ENCODE measurements around the gene CCDC78.
A peak's percentile ranks its signal among the peaks of the same experiment; 100 is the strongest.

CCDC78 gene

DNA sequence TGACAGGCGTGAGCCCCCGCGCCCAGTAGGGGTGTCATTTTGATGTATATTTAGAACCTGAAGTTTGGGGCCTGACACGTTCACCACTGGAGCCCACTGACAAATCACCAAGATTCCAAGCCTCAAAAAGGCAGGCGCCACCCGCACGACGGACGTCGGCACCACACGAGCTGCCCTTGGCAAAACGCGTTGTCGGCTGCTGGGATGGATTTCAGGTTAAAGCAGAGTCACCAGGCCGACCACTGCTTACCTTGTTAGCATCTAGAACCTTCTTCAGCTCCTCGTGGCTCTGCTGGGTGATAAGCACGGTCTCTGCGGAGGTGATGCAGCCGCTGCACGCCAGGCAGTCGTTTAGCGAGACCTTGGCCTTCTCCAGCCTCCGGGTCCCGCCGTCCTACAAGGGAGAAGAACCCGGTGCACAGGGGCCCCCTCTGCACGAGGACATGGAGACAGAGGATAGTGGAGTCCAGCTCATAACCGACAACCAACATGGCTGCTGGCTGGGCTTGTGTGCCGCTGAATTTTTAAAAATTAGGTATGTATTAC lies 10.8 kb upstream of the CCDC78 start:
- TF ChIP-seq, protein P1, sequence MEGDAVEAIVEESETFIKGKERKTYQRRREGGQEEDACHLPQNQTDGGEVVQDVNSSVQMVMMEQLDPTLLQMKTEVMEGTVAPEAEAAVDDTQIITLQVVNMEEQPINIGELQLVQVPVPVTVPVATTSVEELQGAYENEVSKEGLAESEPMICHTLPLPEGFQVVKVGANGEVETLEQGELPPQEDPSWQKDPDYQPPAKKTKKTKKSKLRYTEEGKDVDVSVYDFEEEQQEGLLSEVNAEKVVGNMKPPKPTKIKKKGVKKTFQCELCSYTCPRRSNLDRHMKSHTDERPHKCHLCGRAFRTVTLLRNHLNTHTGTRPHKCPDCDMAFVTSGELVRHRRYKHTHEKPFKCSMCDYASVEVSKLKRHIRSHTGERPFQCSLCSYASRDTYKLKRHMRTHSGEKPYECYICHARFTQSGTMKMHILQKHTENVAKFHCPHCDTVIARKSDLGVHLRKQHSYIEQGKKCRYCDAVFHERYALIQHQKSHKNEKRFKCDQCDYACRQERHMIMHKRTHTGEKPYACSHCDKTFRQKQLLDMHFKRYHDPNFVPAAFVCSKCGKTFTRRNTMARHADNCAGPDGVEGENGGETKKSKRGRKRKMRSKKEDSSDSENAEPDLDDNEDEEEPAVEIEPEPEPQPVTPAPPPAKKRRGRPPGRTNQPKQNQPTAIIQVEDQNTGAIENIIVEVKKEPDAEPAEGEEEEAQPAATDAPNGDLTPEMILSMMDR (conservative IDR thresholded peaks at IDR 0.05; ENCODE audit: low read depth, low read length): no peak
- no peak overlapping the region for H3K4me3 ChIP-seq (ENCODE audit: low read depth, low read length)
- DNase-seq (ENCODE audit: low read depth): no peak

DNA sequence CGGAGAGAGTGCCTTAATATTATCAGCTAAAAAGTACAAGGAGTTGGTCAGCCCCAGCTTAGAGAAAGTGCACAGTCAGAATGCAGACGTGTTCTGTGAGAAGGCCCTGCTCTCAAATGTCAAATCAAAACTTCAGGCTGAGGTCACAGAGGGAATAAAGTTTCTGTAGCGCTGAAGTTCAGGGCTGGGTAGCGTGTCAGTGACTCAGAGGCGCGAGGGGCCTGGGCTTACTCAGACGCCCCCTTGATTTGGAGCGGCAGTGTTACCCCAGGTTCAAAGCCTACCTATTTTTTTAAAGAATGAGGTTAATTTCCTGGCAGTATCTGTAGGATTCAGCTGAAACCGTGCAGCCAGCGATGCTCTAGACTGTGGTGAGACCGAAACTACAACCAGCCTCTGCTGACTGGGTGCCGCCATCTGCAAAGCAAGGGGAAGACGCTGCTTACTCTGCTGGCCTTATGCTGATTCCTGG lies 9.8 kb upstream of the CCDC78 start:
- DNase-seq (ENCODE audit: low read depth): no peak
- TF ChIP-seq, protein P1 (conservative IDR thresholded peaks at IDR 0.05; ENCODE audit: low read depth, low read length): no peak

DNA sequence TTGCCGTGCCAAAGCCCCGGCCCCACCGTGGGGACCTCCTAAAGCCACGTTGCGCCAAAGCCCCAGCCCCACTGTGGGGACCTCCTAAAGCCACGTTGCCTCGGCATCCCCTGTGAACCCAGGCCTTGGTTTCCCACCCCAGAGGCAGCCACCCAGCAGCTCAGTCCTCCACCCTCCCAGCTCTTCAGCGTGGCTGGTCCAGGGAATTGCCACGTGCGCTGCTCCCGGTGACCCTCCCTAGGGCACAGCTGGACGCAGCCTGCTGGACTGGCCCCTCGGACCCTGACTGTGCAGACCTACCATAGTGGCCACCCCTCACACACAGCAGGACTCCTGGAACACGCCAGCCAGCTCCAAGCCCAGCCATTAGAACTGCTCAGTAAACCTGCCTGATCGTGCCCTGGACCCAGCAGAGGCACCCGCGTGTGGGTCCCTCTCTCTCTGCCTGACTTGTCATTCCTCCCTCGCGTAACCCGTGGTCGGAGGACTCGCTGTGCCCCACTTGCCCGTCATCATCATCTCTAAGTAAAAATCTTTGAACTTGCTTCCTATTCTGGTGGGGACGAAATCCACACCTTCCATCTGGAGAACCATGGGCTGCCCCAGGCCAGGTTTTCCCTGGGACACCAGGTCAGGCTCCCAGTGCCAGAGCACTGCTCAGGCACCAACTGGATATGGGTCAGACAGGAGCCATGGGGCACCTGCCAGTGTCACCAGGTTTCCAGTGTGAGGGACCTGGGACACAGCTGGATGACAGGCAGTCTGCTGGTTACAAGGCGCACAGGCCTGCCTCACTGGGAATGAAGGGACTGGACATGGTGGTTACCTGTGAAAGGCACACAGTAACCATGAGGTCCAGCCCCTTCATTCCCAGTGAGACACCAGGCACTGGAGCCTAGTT lies 9.0 kb upstream of the CCDC78 start:
- H3K4me3 ChIP-seq (ENCODE audit: low read depth, low read length): no peak overlapping the region
- TF ChIP-seq, protein P1 (conservative IDR thresholded peaks at IDR 0.05; ENCODE audit: low read depth, low read length): no peak
- DNase-seq (ENCODE audit: low read depth): no peak

More for the DNA sequence above, 9.8 kb upstream of the CCDC78 start:
- H3K4me3 ChIP-seq (ENCODE audit: low read depth, low read length): no peak overlapping the region

DNA sequence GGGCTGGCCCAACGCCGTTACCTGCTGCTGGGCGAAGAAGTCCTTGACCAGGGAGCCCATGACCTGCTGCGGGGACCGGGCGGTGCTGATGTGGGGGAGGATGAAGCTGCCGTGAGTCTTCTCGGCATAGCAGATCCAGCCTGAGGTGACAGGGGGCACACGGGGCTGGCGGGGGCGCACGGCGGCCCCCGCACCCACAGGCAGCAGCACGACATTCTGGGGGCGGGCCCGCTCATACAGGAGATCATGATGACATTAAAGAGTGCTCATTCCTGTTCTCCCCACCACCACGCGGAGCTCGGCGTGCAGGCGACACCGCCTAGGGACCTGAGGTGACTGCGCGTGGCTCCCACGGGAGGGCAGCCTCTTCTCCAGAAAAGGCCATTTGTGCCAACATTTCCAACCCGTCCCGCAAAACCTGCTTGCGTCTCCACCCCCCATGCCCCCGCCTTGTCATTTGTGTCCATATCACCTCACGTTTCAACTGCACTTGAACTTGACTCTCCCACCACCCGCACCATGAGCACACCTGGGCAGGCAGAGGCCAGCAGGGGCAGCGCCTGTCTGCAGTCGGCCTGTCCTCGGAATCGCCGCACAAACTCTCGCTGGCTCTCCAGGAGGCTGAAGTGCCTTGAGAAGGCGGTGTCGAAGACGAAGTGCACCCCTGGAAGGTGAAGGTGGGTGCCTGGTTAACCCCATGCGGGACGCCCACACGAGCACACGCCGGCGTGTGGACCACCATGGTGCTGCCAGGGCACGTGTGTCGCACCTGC lies 8.2 kb upstream of the CCDC78 start:
- H3K4me3 ChIP-seq (ENCODE audit: low read depth, low read length): no peak overlapping the region
- TF ChIP-seq, protein P1 (conservative IDR thresholded peaks at IDR 0.05; ENCODE audit: low read depth, low read length): no peak
- no peak for DNase-seq (ENCODE audit: low read depth)

DNA sequence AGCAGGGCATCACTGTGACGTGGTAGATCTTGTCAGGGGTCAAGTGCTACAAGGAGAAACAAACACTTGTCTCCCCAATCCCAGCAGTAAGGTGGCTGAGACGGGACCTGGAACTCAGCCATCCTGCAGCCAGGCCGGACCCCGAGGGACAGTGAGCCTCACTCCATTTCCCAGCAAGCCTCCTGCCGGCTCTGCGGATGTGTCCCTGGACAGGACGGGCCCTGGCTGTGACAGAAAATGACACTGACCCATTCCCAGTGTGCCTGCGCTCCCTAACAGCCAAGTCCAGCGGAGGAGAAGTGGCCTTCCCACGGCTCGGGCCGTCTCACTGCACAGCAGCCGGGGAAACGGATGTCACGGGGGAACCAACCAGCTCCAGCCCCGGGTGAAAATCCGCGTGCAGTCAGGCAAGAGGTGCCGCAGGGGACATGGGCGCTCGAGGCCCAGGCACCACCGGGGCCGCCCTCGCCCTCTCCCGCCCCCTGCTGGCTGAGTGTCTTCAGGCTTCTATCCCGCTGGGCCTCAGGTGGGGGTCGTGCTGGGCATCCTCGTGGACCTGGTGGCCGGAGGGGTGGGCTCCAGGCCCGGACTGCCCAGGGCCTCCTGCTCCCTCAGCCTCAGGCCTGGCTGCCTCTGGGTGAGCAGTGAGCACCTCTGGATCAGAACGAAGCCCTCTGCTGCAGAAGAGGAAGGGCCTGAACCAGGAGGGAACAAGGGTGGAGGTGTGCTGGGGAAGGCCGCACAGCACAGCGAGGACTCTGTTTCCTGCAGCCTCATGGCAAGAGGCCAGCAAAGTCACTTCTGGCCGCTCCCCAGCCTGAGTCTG lies 7.4 kb upstream of the CCDC78 start:
- no peak for DNase-seq (ENCODE audit: low read depth)
- H3K4me3 ChIP-seq (ENCODE audit: low read depth, low read length): no peak overlapping the region

DNA sequence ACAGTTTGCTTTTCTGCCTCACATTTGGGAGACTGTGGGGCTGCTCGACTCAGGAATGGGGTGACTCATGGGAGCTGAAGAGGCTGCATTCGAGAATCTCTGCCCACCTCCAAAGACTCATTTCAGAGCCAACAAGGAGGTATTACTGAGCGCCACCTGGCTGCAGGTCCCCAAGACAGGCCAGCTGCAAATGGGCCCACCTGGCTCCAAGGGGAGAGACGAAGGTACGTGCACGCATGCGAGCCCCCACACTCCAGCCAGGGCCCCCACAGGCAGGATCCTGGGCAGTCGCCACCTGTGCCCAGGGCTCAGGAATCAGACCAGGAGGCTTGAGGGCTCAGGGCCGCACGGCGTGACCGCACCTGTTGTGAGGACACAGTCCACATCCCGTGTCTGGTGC lies 6.7 kb upstream of the CCDC78 start:
- DNase-seq (ENCODE audit: low read depth): no peak
- TF ChIP-seq, protein P1 (conservative IDR thresholded peaks at IDR 0.05; ENCODE audit: low read depth, low read length): no peak
- H3K4me3 ChIP-seq (ENCODE audit: low read depth, low read length): no peak overlapping the region

More for the DNA sequence above, 7.4 kb upstream of the CCDC78 start:
- TF ChIP-seq, protein P1 (conservative IDR thresholded peaks at IDR 0.05; ENCODE audit: low read depth, low read length): peak; percentile 45
